Stimulated activated CD8-positive, alpha-beta memory T cell treated with anti-CD3 and anti-CD28 coated beads, Interleukin-15, amount 100 ng/mL, for 1 hour (primary cell): ENCODE results near the gene DHX57.
"Not testable (repeated sequence)": the region's sequence is repeated elsewhere in the genome, so short reads cannot be mapped to it uniquely, and the experiment has no call there.

Experiments
- DNase-seq: peaks from one replicate; pipeline ENCODE4 v3.0.0-alpha.2; 2020; ENCODE audit warnings: low read depth

The DHX57 gene

GRCh38 chr2:38871432-38871831 lies 4.3 kb downstream of the DHX57 start:
- DNase-seq, result no peak

GRCh38 chr2:38866773-38867443 lies 8.8 kb downstream of the DHX57 start:
- no peak for DNase-seq

GRCh38 chr2:38863061-38863695 lies 12.6 kb downstream of the DHX57 start:
- no peak for DNase-seq

GRCh38 chr2:38862476-38862875 lies 13.3 kb downstream of the DHX57 start:
- DNase-seq, result no peak

GRCh38 chr2:38856165-38856564 lies 19.6 kb downstream of the DHX57 start:
- no peak for DNase-seq

GRCh38 chr2:38850045-38850444 lies 25.7 kb downstream of the DHX57 start:
- DNase-seq, result no peak

GRCh38 chr2:38836791-38837190 lies 38.9 kb downstream of the DHX57 start:
- DNase-seq, result no peak

- DNase-seq, result no peak
These were observed 39.7 kb downstream of the DHX57 start for GRCh38 chr2:38835990-38836389.

- DNase-seq, result no peak
These were observed 40.6 kb downstream of the DHX57 start for GRCh38 chr2:38835015-38835601.

- no peak for DNase-seq
These were observed 45.1 kb downstream of the DHX57 start for GRCh38 chr2:38830526-38831159.

- no peak for DNase-seq
These were observed 45.8 kb downstream of the DHX57 start for GRCh38 chr2:38829971-38830370.

- no peak for DNase-seq
These were observed 47.3 kb downstream of the DHX57 start for GRCh38 chr2:38828460-38828859.

- not testable (repeated sequence) for DNase-seq
These were observed 48.1 kb downstream of the DHX57 start for GRCh38 chr2:38827539-38828145.

- no peak for DNase-seq
These were observed 49.8 kb downstream of the DHX57 start for GRCh38 chr2:38825956-38826355.

GRCh38 chr2:38824906-38825305 lies 50.8 kb downstream of the DHX57 start:
- DNase-seq, result no peak

GRCh38 chr2:38823386-38823785 lies 52.3 kb downstream of the DHX57 start:
- no peak for DNase-seq

- no peak for DNase-seq
These were observed 57.2 kb downstream of the DHX57 start for GRCh38 chr2:38818565-38818964.

- no peak for DNase-seq
These were observed 59.8 kb downstream of the DHX57 start for GRCh38 chr2:38815936-38816335.

GRCh38 chr2:38810488-38810887 lies 65.2 kb downstream of the DHX57 start:
- DNase-seq, result no peak

GRCh38 chr2:38808677-38809076 lies 67.1 kb downstream of the DHX57 start:
- no peak for DNase-seq

GRCh38 chr2:38806733-38807059 lies 69.0 kb downstream of the DHX57 start:
- no peak for DNase-seq

GRCh38 chr2:38806015-38806732 lies 69.6 kb downstream of the DHX57 start:
- no peak for DNase-seq
